Naive thymus-derived CD4-positive, alpha-beta T cell (primary cell): ENCODE data around the gene CDH23. TPM values are rescaled to one million over a fixed set of nuclear protein-coding genes. Genes with fewer than 3 reads are reported as not detected.

Experiments used
- ATAC-seq: fragments of 150-1000 bp; cut with Tn5 transposase; 2 replicates; pipeline ENCODE4 v1.10.0; 2021; ENCODE audit warnings: mild to moderate bottlenecking, moderate library complexity
- CTCF ChIA-PET: fragments of 350-600 bp; sonication (Branson Sonifier 250); formaldehyde crosslinking; loops from one replicate; lab custom pipeline; 2021; ENCODE audit warnings: antibody characterized with exemption; lab: Charles Lee
- POLR2A ChIA-PET: fragments of 350-600 bp; sonication (Branson Sonifier 250); formaldehyde crosslinking; loops from one replicate; lab custom pipeline; 2021; ENCODE audit warnings: antibody characterized with exemption, inconsistent platforms; lab: Charles Lee
- DNase-seq, 9 donors: peaks; one replicate each; pipeline versions ENCODE4 v3.0.0 to v3.0.0-alpha.2; 2020 to 2022; ENCODE audit warnings: mixed read lengths in 1 of 9
- H3K27ac ChIP-seq: one replicate; pipeline ENCODE4 v1.7.0; 2013; ENCODE audit warnings: mild to moderate bottlenecking, low read depth, low read length, moderate library complexity
- H3K27me3 ChIP-seq, 2 donors: one replicate each; pipeline ENCODE4 v1.7.0; 2013; ENCODE audit warnings: low read length in 2 of 2, mild to moderate bottlenecking in 2 of 2, moderate library complexity in 2 of 2; ENCODE audit not compliant: control insufficient read depth in 2 of 2, insufficient read depth in 2 of 2
- H3K36me3 ChIP-seq, 3 experiments: 1 replicate in 2 of 3; 2 replicates in 1 of 3; pipeline ENCODE4 v1.7.0; 2013; ENCODE audit warnings: low read length in 3 of 3, mild to moderate bottlenecking in 3 of 3, moderate library complexity in 1 of 3; ENCODE audit not compliant: insufficient read depth in 3 of 3, control insufficient read depth in 2 of 3
- H3K4me1 ChIP-seq, 2 donors: one replicate each; pipeline ENCODE4 v1.7.0; 2013; ENCODE audit warnings: low read length in 2 of 2, mild to moderate bottlenecking in 2 of 2, moderate library complexity in 1 of 2; ENCODE audit not compliant: control insufficient read depth in 2 of 2, insufficient read depth in 2 of 2
- H3K4me3 ChIP-seq: 2 replicates; pipeline ENCODE4 v1.7.0; 2013; ENCODE audit warnings: mild to moderate bottlenecking, low read length
- H3K9me3 ChIP-seq, 3 experiments: 1 replicate in 2 of 3; 2 replicates in 1 of 3; pipeline ENCODE4 v1.7.0; 2013; ENCODE audit warnings: low read length in 3 of 3; ENCODE audit not compliant: control insufficient read depth in 2 of 3
- H3K27ac Mint-ChIP-seq, 9 donors: one replicate each; pipeline ENCODE4 v1.8.0; 2020 to 2022; ENCODE audit warnings: mixed read lengths in 9 of 9, mild to moderate bottlenecking in 8 of 9, moderate library complexity in 5 of 9, inconsistent platforms in 2 of 9
- H3K27me3 Mint-ChIP-seq, 5 donors: one replicate each; pipeline ENCODE4 v1.8.0; 2021 to 2022; ENCODE audit warnings: mixed read lengths in 5 of 5, mild to moderate bottlenecking in 1 of 5
- H3K36me3 Mint-ChIP-seq, 5 donors: one replicate each; pipeline ENCODE4 v1.8.0; 2020 to 2022; ENCODE audit warnings: mixed read lengths in 5 of 5, mild to moderate bottlenecking in 3 of 5, inconsistent platforms in 1 of 5
- H3K4me1 Mint-ChIP-seq, 7 donors: one replicate each; pipeline ENCODE4 v1.8.0; 2020 to 2022; ENCODE audit warnings: mixed read lengths in 7 of 7, mild to moderate bottlenecking in 3 of 7, inconsistent platforms in 1 of 7
- H3K4me3 Mint-ChIP-seq, 10 donors: one replicate each; pipeline ENCODE4 v1.8.0; 2020 to 2022; ENCODE audit warnings: mild to moderate bottlenecking in 10 of 10, mixed read lengths in 10 of 10, moderate library complexity in 6 of 10, inconsistent platforms in 2 of 10
- H3K9me3 Mint-ChIP-seq, 11 donors: one replicate each; pipeline ENCODE4 v1.8.0; 2020 to 2022; ENCODE audit warnings: mixed read lengths in 11 of 11, mild to moderate bottlenecking in 4 of 11, inconsistent platforms in 1 of 11, moderate library complexity in 1 of 11
- intact Hi-C, 2 donors: fragments of 100-400 bp; cut with micrococcal nuclease; formaldehyde crosslinking; loops; one replicate each; pipeline ENCODE4 v1.15.1; 2023
- polyA plus RNA-seq, 2 donors: library from polyadenylated mRNA; unstranded; fragments of 300-500 nt; fragmentation: Illumina TruSeq; gene quantifications; one replicate each; pipeline ENCODE4 v1.2.3, GENCODE V29; 2021
- total RNA-seq, 6 experiments: library from RNA in 5 of 6; stranded (reverse) in 5 of 6; gene quantifications; 1 replicate in 5 of 6; 2 replicates in 1 of 6; pipeline ENCODE4 v1.2.3 and lab custom pipeline; 2021 to 2026

Gene CDH23
- total and polyA plus RNA-seq, 7 experiments from 2014 or later, result 1.1 to 18.3 (median 7.9) TPM

- H3K4me1 Mint-ChIP-seq, result peaks cover 5 to 12% (median 6%) of the 10 kb centered on the region in 7 donors
- no peak for ATAC-seq
- peaks cover 0 to 4% of the 10 kb centered on the region in 2 donors for H3K4me1 ChIP-seq
- H3K9me3 Mint-ChIP-seq, result peaks cover 0 to 1% (median 0%) of the 10 kb centered on the region in 11 donors
- H3K27me3 ChIP-seq, result no peaks in the 10 kb centered on the region
- no peak overlapping the region for H3K27ac ChIP-seq
- H3K4me3 ChIP-seq, result no peak overlapping the region
- DNase-seq, result no peak
- H3K4me3 Mint-ChIP-seq, result peak overlapping the region in 1 of 10 donors; percentile 50
- CTCF ChIA-PET, result interaction anchor here (0.6 to 1.0 kb wide), 3 partner anchors 62 to 982 kb away, joined by 3 to 5 read pairs (median 4); no protein-coding TSS in a partner anchor
- H3K27me3 Mint-ChIP-seq, result peaks cover 0 to 4% (median 0%) of the 10 kb centered on the region in 5 donors
- POLR2A ChIA-PET, result no interaction called here
- H3K36me3 Mint-ChIP-seq, result no peaks in the 10 kb centered on the region
- H3K36me3 ChIP-seq, result peaks cover 0 to 3% (median 0%) of the 10 kb centered on the region in 3 experiments
- H3K9me3 ChIP-seq, result no peaks in the 10 kb centered on the region
- no peak overlapping the region for H3K27ac Mint-ChIP-seq
- intact Hi-C loops, result loop anchor here in 1 of 2 donors (10.0 kb wide), 1 partner anchor 976 kb away; the partner anchor contains the start of gene DNAJB12
Measured at GRCh38 chr10:71379118-71379766, 17.5 kb upstream of the CDH23 start.

- Mint-ChIP-seq H3K27ac (no peak overlapping the region), H3K36me3 (no peaks in the 10 kb centered on the region), H3K27me3 (peaks cover 0 to 4% (median 0%) of the 10 kb centered on the region in 5 donors), H3K4me1 (peaks cover 5 to 9% (median 6%) of the 10 kb centered on the region in 7 donors), H3K9me3 (peaks cover 0 to 1% (median 0%) of the 10 kb centered on the region in 11 donors), H3K4me3 (no peak overlapping the region)
- no peaks in the 10 kb centered on the region for H3K9me3 ChIP-seq
- DNase-seq (no peak), ATAC-seq (no peak)
- peaks cover 0 to 4% of the 10 kb centered on the region in 2 donors for H3K4me1 ChIP-seq
- no peaks in the 10 kb centered on the region for H3K27me3 ChIP-seq
- ChIA-PET CTCF (interaction anchor here (1.1 to 1.2 kb wide), 2 partner anchors 19 to 327 kb away, joined by 3 to 4 read pairs; no protein-coding TSS in a partner anchor), POLR2A (no interaction called here)
- H3K4me3 ChIP-seq, result no peak overlapping the region
- no peak overlapping the region for H3K27ac ChIP-seq
- H3K36me3 ChIP-seq, result peaks cover 0 to 3% (median 0%) of the 10 kb centered on the region in 3 experiments
- intact Hi-C loops, result loop anchor here (5.0 to 10.0 kb wide), 3 partner anchors 224 to 516 kb away; no protein-coding TSS in a partner anchor
Measured at GRCh38 chr10:71380841-71381240, 15.9 kb upstream of the CDH23 start.

- Histone ChIP-seq H3K4me3 (no peak overlapping the region), H3K9me3 (no peaks in the 10 kb centered on the region), H3K4me1 (peaks cover 0 to 4% of the 10 kb centered on the region in 2 donors), H3K36me3 (peaks cover 0 to 3% (median 0%) of the 10 kb centered on the region in 3 experiments), H3K27me3 (no peaks in the 10 kb centered on the region), H3K27ac (no peak overlapping the region)
- Mint-ChIP-seq H3K27me3 (peaks cover 0 to 11% (median 0%) of the 10 kb centered on the region in 5 donors), H3K4me3 (no peak overlapping the region), H3K4me1 (peaks cover 4 to 6% (median 5%) of the 10 kb centered on the region in 7 donors), H3K27ac (peak overlapping the region in 1 of 9 donors; percentile 46), H3K36me3 (no peaks in the 10 kb centered on the region), H3K9me3 (peaks cover 0 to 1% (median 0%) of the 10 kb centered on the region in 11 donors)
- POLR2A ChIA-PET, result interaction anchor here (0.6 kb wide), 2 partner anchors 865 to 1919 kb away, joined by 3 to 4 read pairs; no protein-coding TSS in a partner anchor
- ATAC-seq (no peak), DNase-seq (no peak)
- CTCF ChIA-PET, result interaction anchor here (1.1 to 1.4 kb wide), 3 partner anchors 18 to 326 kb away, joined by 3 to 4 read pairs (median 4); no protein-coding TSS in a partner anchor
- intact Hi-C loops, result loop anchor here (5.0 to 10.0 kb wide), 3 partner anchors 223 to 516 kb away; no protein-coding TSS in a partner anchor
Measured at GRCh38 chr10:71381611-71382010, 15.1 kb upstream of the CDH23 start.

- Histone ChIP-seq H3K9me3 (no peaks in the 10 kb centered on the region), H3K4me1 (peaks cover 0 to 4% of the 10 kb centered on the region in 2 donors), H3K36me3 (peaks cover 0 to 3% (median 0%) of the 10 kb centered on the region in 3 experiments), H3K4me3 (no peak overlapping the region), H3K27ac (no peak overlapping the region), H3K27me3 (no peaks in the 10 kb centered on the region)
- peaks cover 4 to 6% (median 5%) of the 10 kb centered on the region in 7 donors for H3K4me1 Mint-ChIP-seq
- peaks cover 0 to 1% (median 0%) of the 10 kb centered on the region in 11 donors for H3K9me3 Mint-ChIP-seq
- no peak overlapping the region for H3K4me3 Mint-ChIP-seq
- H3K27me3 Mint-ChIP-seq, result peaks cover 0 to 12% (median 0%) of the 10 kb centered on the region in 5 donors
- H3K36me3 Mint-ChIP-seq, result no peaks in the 10 kb centered on the region
- ChIA-PET CTCF (interaction anchor here (1.2 to 4.6 kb wide), 3 partner anchors 62 to 430 kb away, joined by 4 to 30 read pairs (median 4); no protein-coding TSS in a partner anchor), POLR2A (interaction anchor here (0.6 kb wide), 1 partner anchor 865 kb away, joined by 3 read pairs; no protein-coding TSS in a partner anchor)
- DNase-seq (no peak), ATAC-seq (no peak)
- H3K27ac Mint-ChIP-seq, result no peak overlapping the region
- intact Hi-C loops, result loop anchor here (5.0 to 10.0 kb wide), 3 partner anchors 223 to 515 kb away; no protein-coding TSS in a partner anchor
Measured at GRCh38 chr10:71382028-71382427, 14.7 kb upstream of the CDH23 start.

- no peak overlapping the region for H3K27ac ChIP-seq
- Mint-ChIP-seq H3K27me3 (peaks cover 0 to 13% (median 0%) of the 10 kb centered on the region in 5 donors), H3K4me3 (no peak overlapping the region), H3K9me3 (peaks cover 0 to 1% (median 0%) of the 10 kb centered on the region in 11 donors), H3K27ac (no peak overlapping the region), H3K36me3 (no peaks in the 10 kb centered on the region), H3K4me1 (peaks cover under 1 to 1% (median under 1%) of the 10 kb centered on the region in 7 donors)
- no peaks in the 10 kb centered on the region for H3K27me3 ChIP-seq
- H3K4me3 ChIP-seq, result no peak overlapping the region
- intact Hi-C loops, result loop anchor here (5.0 to 10.0 kb wide), 3 partner anchors 222 to 515 kb away; no protein-coding TSS in a partner anchor
- ATAC-seq (peak; percentile 26), DNase-seq (no peak)
- peaks cover 0 to under 1% of the 10 kb centered on the region in 2 donors for H3K4me1 ChIP-seq
- POLR2A ChIA-PET, result no interaction called here
- no peaks in the 10 kb centered on the region for H3K36me3 ChIP-seq
- CTCF ChIA-PET, result interaction anchor here (0.6 to 4.6 kb wide), 4 partner anchors 18 to 429 kb away, joined by 3 to 30 read pairs (median 4); no protein-coding TSS in a partner anchor
- H3K9me3 ChIP-seq, result no peaks in the 10 kb centered on the region
Measured at GRCh38 chr10:71382757-71383156, 14.0 kb upstream of the CDH23 start.

GRCh38 chr10:71383972-71384687 lies 12.6 kb upstream of the CDH23 start:
- intact Hi-C loops, result loop anchor here (1.0 to 10.0 kb wide), 8 partner anchors 186 to 513 kb away; no protein-coding TSS in a partner anchor
- Histone ChIP-seq H3K27ac (no peak overlapping the region), H3K4me3 (no peak overlapping the region), H3K9me3 (no peaks in the 10 kb centered on the region), H3K4me1 (no peaks in the 10 kb centered on the region), H3K36me3 (no peaks in the 10 kb centered on the region), H3K27me3 (no peaks in the 10 kb centered on the region)
- Mint-ChIP-seq H3K9me3 (peaks cover 0 to 1% (median 0%) of the 10 kb centered on the region in 11 donors), H3K36me3 (no peaks in the 10 kb centered on the region), H3K4me1 (no peaks in the 10 kb centered on the region), H3K4me3 (no peak overlapping the region), H3K27me3 (peaks cover 0 to 24% (median 7%) of the 10 kb centered on the region in 5 donors), H3K27ac (no peak overlapping the region)
- POLR2A ChIA-PET, result interaction anchor here (0.7 kb wide), 1 partner anchor 62 kb away, joined by 3 read pairs; no protein-coding TSS in a partner anchor
- ATAC-seq (peak; percentile 94), DNase-seq (peak; percentile 40 to 82 (median 61))
- CTCF ChIA-PET, result interaction anchor here (0.8 to 4.6 kb wide), 6 partner anchors 7 to 428 kb away, joined by 3 to 30 read pairs (median 4); no protein-coding TSS in a partner anchor
